ENCODE measurements around the gene RTN1.

The RTN1 gene

DNA sequence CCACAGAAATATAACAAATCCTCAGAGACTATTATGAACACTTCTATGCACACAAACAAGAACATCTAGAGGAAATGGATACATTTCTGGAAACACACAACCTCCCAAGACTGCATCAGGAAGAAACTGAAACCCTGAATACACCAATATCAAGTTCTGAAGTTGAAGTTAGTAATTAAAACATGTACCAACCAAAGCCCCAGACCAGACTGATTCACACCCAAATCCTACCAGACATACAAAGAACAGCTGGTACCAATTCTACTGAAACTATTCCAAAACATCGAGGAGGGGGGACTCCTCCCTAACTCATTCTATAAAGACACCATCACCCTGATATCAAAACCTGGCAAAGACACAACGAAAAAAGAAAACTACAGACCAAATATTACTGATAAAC, 179.3 kb downstream of the RTN1 start:
- H3K79me1 ChIP-seq (ENCODE audit: low read depth, low read length), result no peaks in the 10 kb centered on the region
- H3K4me1 ChIP-seq (ENCODE audit: control insufficient read depth in 2 of 2, insufficient read depth in 1 of 2, low read depth in 1 of 2, low read length in 2 of 2), result peaks cover 0 to 3% of the 10 kb centered on the region in 2 donors
- H3K9ac ChIP-seq (ENCODE audit: low read depth, low read length, poor library complexity), result no peak overlapping the region
- H3K4ac ChIP-seq (ENCODE audit: low read length), result no peak overlapping the region
- H4K8ac ChIP-seq (ENCODE audit: low read depth, low read length), result no peak overlapping the region
- WGBS, 2 donors (ENCODE audit: extremely low coverage in 2 of 2, insufficient read length in 2 of 2, insufficient replicate concordance in 1 of 2), result no CpG with 5 or more reads among the region's 2 CpGs
- no peak overlapping the region for H2BK5ac ChIP-seq (ENCODE audit: low read length)
- H3K27me3 ChIP-seq (ENCODE audit: control insufficient read depth in 3 of 3, insufficient read depth in 3 of 3, low read depth in 1 of 3, low read length in 3 of 3), result no peaks in the 10 kb centered on the region
- H2BK15ac ChIP-seq (ENCODE audit: low read length), result no peak overlapping the region
- DNase-seq (ENCODE audit: low spot score), result no peak
- no peaks in the 10 kb centered on the region for H3K36me3 ChIP-seq (replicated peaks in 1 of 2; ENCODE audit: control insufficient read depth in 2 of 2, insufficient read depth in 2 of 2, low read length in 2 of 2)
- no peak overlapping the region for H3K4me3 ChIP-seq (ENCODE audit: low read length in 2 of 2)
- no peak overlapping the region for H2BK120ac ChIP-seq (ENCODE audit: low read depth, low read length)
- no peak overlapping the region for H2AK5ac ChIP-seq (ENCODE audit: low read depth, low read length)
- H3K23ac ChIP-seq (ENCODE audit: low read depth, low read length, poor library complexity), result no peak overlapping the region
- H4K91ac ChIP-seq (ENCODE audit: low read depth, low read length, poor library complexity), result no peak overlapping the region
- H2BK12ac ChIP-seq (ENCODE audit: low read length), result no peak overlapping the region
- no peak overlapping the region for H3K14ac ChIP-seq (ENCODE audit: low read length)
- no peak overlapping the region for H3K27ac ChIP-seq (replicated peaks; ENCODE audit: low read length)
- H3K18ac ChIP-seq (ENCODE audit: low read length), result no peak overlapping the region
- H3K9me3 ChIP-seq (replicated peaks in 1 of 2; ENCODE audit: control insufficient read depth in 2 of 2, insufficient read depth in 1 of 2, low read depth in 1 of 2, low read length in 2 of 2), result peaks cover 0 to 7% of the 10 kb centered on the region in 2 donors
- no peak overlapping the region for H3K4me2 ChIP-seq (ENCODE audit: insufficient read depth, low read length, poor library complexity, severe bottlenecking)
- no peak overlapping the region for H2AFZ ChIP-seq (ENCODE audit: low read length)

DNA sequence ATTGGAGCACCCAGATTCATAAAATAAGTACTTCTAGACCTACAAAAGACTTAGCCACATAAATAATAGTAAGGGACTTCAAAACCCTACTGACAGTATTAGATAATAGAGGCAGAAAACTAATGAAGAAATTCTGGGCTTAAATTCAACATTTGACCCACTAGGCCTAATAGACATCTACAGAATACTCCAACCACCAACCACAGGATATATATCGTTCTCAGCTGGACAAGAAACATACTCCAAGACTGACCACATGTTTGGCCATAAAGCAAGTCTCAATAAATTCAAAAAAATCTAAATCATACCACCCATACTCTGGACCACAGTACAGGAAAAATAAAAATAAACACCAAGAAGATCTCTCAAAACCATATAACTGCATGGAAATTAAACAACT, 180.2 kb downstream of the RTN1 start:
- no peak overlapping the region for H3K18ac ChIP-seq (ENCODE audit: low read length)
- no peak overlapping the region for H2BK15ac ChIP-seq (ENCODE audit: low read length)
- H4K91ac ChIP-seq (ENCODE audit: low read depth, low read length, poor library complexity), result no peak overlapping the region
- H2BK12ac ChIP-seq (ENCODE audit: low read length), result no peak overlapping the region
- WGBS, 2 donors (ENCODE audit: extremely low coverage in 2 of 2, insufficient read length in 2 of 2, insufficient replicate concordance in 1 of 2), result no CpG with 5 or more reads among the region's 1 CpG
- H3K4me2 ChIP-seq (ENCODE audit: insufficient read depth, low read length, poor library complexity, severe bottlenecking), result no peak overlapping the region
- H3K9me3 ChIP-seq (replicated peaks in 1 of 2; ENCODE audit: control insufficient read depth in 2 of 2, insufficient read depth in 1 of 2, low read depth in 1 of 2, low read length in 2 of 2), result peaks cover 0 to 7% of the 10 kb centered on the region in 2 donors
- H3K79me1 ChIP-seq (ENCODE audit: low read depth, low read length), result no peaks in the 10 kb centered on the region
- H2BK5ac ChIP-seq (ENCODE audit: low read length), result no peak overlapping the region
- no peaks in the 10 kb centered on the region for H3K36me3 ChIP-seq (replicated peaks in 1 of 2; ENCODE audit: control insufficient read depth in 2 of 2, insufficient read depth in 2 of 2, low read length in 2 of 2)
- no peak overlapping the region for H3K23ac ChIP-seq (ENCODE audit: low read depth, low read length, poor library complexity)
- no peak overlapping the region for H3K14ac ChIP-seq (ENCODE audit: low read length)
- no peak overlapping the region for H4K8ac ChIP-seq (ENCODE audit: low read depth, low read length)
- H3K4me1 ChIP-seq (ENCODE audit: control insufficient read depth in 2 of 2, insufficient read depth in 1 of 2, low read depth in 1 of 2, low read length in 2 of 2), result peaks cover 0 to 2% of the 10 kb centered on the region in 2 donors
- no peak overlapping the region for H3K4me3 ChIP-seq (ENCODE audit: low read length in 2 of 2)
- DNase-seq (ENCODE audit: low spot score), result no peak
- no peak overlapping the region for H3K9ac ChIP-seq (ENCODE audit: low read depth, low read length, poor library complexity)
- H2AK5ac ChIP-seq (ENCODE audit: low read depth, low read length), result no peak overlapping the region
- no peak overlapping the region for H2BK120ac ChIP-seq (ENCODE audit: low read depth, low read length)
- H3K4ac ChIP-seq (ENCODE audit: low read length), result no peak overlapping the region
- H3K27me3 ChIP-seq (ENCODE audit: control insufficient read depth in 3 of 3, insufficient read depth in 3 of 3, low read depth in 1 of 3, low read length in 3 of 3), result no peaks in the 10 kb centered on the region
- H2AFZ ChIP-seq (ENCODE audit: low read length), result no peak overlapping the region
- H3K27ac ChIP-seq (replicated peaks; ENCODE audit: low read length), result no peak overlapping the region

- Histone ChIP-seq H2BK12ac (ENCODE audit: low read length) (no peak overlapping the region), H3K36me3 (replicated peaks in 1 of 2; ENCODE audit: control insufficient read depth in 2 of 2, insufficient read depth in 2 of 2, low read length in 2 of 2) (no peaks in the 10 kb centered on the region), H2BK15ac (ENCODE audit: low read length) (no peak overlapping the region), H2BK120ac (ENCODE audit: low read depth, low read length) (no peak overlapping the region), H2BK5ac (ENCODE audit: low read length) (no peak overlapping the region), H2AK5ac (ENCODE audit: low read depth, low read length) (no peak overlapping the region), H3K27me3 (ENCODE audit: control insufficient read depth in 3 of 3, insufficient read depth in 3 of 3, low read depth in 1 of 3, low read length in 3 of 3) (no peaks in the 10 kb centered on the region), H3K79me1 (ENCODE audit: low read depth, low read length) (no peaks in the 10 kb centered on the region), H3K4me2 (ENCODE audit: insufficient read depth, low read length, poor library complexity, severe bottlenecking) (no peak overlapping the region), H3K9ac (ENCODE audit: low read depth, low read length, poor library complexity) (no peak overlapping the region), H3K14ac (ENCODE audit: low read length) (no peak overlapping the region), H4K91ac (ENCODE audit: low read depth, low read length, poor library complexity) (no peak overlapping the region), H3K27ac (replicated peaks; ENCODE audit: low read length) (no peak overlapping the region), H4K8ac (ENCODE audit: low read depth, low read length) (no peak overlapping the region), H3K9me3 (replicated peaks in 1 of 2; ENCODE audit: control insufficient read depth in 2 of 2, insufficient read depth in 1 of 2, low read depth in 1 of 2, low read length in 2 of 2) (peaks cover 0 to 4% of the 10 kb centered on the region in 2 donors), H3K4ac (ENCODE audit: low read length) (no peak overlapping the region), H2AFZ (ENCODE audit: low read length) (no peak overlapping the region), H3K23ac (ENCODE audit: low read depth, low read length, poor library complexity) (no peak overlapping the region), H3K4me3 (ENCODE audit: low read length in 2 of 2) (no peak overlapping the region), H3K18ac (ENCODE audit: low read length) (peak overlapping the region; percentile 40), H3K4me1 (ENCODE audit: control insufficient read depth in 2 of 2, insufficient read depth in 1 of 2, low read depth in 1 of 2, low read length in 2 of 2) (no peaks in the 10 kb centered on the region)
- WGBS, 2 donors (ENCODE audit: extremely low coverage in 2 of 2, insufficient read length in 2 of 2, insufficient replicate concordance in 1 of 2), result no CpG with 5 or more reads among the region's 8 CpGs
- peak; percentile 29 for DNase-seq (ENCODE audit: low spot score)
Measured at GRCh38 chr14:59688224-59689170, 182.1 kb downstream of the RTN1 start.

GRCh38 chr14:59687663-59688062, 182.9 kb downstream of the RTN1 start:
- Histone ChIP-seq H3K9ac (ENCODE audit: low read depth, low read length, poor library complexity) (no peak overlapping the region), H3K4me3 (ENCODE audit: low read length in 2 of 2) (no peak overlapping the region), H3K9me3 (replicated peaks in 1 of 2; ENCODE audit: control insufficient read depth in 2 of 2, insufficient read depth in 1 of 2, low read depth in 1 of 2, low read length in 2 of 2) (peaks cover 0 to 4% of the 10 kb centered on the region in 2 donors), H3K18ac (ENCODE audit: low read length) (no peak overlapping the region), H3K79me1 (ENCODE audit: low read depth, low read length) (no peaks in the 10 kb centered on the region), H2BK120ac (ENCODE audit: low read depth, low read length) (no peak overlapping the region), H3K14ac (ENCODE audit: low read length) (no peak overlapping the region), H2AFZ (ENCODE audit: low read length) (no peak overlapping the region), H3K23ac (ENCODE audit: low read depth, low read length, poor library complexity) (no peak overlapping the region), H3K27ac (replicated peaks; ENCODE audit: low read length) (no peak overlapping the region), H2BK5ac (ENCODE audit: low read length) (no peak overlapping the region), H3K4ac (ENCODE audit: low read length) (no peak overlapping the region), H2AK5ac (ENCODE audit: low read depth, low read length) (no peak overlapping the region), H4K8ac (ENCODE audit: low read depth, low read length) (no peak overlapping the region), H3K36me3 (replicated peaks in 1 of 2; ENCODE audit: control insufficient read depth in 2 of 2, insufficient read depth in 2 of 2, low read length in 2 of 2) (no peaks in the 10 kb centered on the region), H2BK12ac (ENCODE audit: low read length) (no peak overlapping the region), H2BK15ac (ENCODE audit: low read length) (peak overlapping the region; percentile 45), H3K4me2 (ENCODE audit: insufficient read depth, low read length, poor library complexity, severe bottlenecking) (no peak overlapping the region), H3K27me3 (ENCODE audit: control insufficient read depth in 3 of 3, insufficient read depth in 3 of 3, low read depth in 1 of 3, low read length in 3 of 3) (no peaks in the 10 kb centered on the region), H3K4me1 (ENCODE audit: control insufficient read depth in 2 of 2, insufficient read depth in 1 of 2, low read depth in 1 of 2, low read length in 2 of 2) (no peaks in the 10 kb centered on the region), H4K91ac (ENCODE audit: low read depth, low read length, poor library complexity) (no peak overlapping the region)
- no peak for DNase-seq (ENCODE audit: low spot score)
